IPS-20b (cell line): ENCODE results near the gene PHLDB2.

Experiments used
- H3K27ac ChIP-seq: one replicate; pipeline ENCODE4 v1.5.1; 2013; ENCODE audit warnings: low read length
- H3K27me3 ChIP-seq: 2 replicates; pipeline ENCODE4 v1.6.1; 2013; ENCODE audit warnings: mild to moderate bottlenecking, low read length, inconsistent platforms; ENCODE audit not compliant: insufficient read depth
- H3K36me3 ChIP-seq: 2 replicates; pipeline ENCODE4 v1.6.1; 2013; ENCODE audit warnings: low read depth, mild to moderate bottlenecking, inconsistent platforms, low read length, moderate library complexity; ENCODE audit not compliant: insufficient read depth
- H3K4me1 ChIP-seq: 2 replicates; pipeline ENCODE4 v1.6.1; 2013; ENCODE audit warnings: mild to moderate bottlenecking, control low read depth, inconsistent platforms, low read length, moderate library complexity; ENCODE audit not compliant: insufficient read depth
- H3K4me3 ChIP-seq: 2 replicates; pipeline ENCODE4 v1.5.1; 2013; ENCODE audit warnings: mild to moderate bottlenecking, low read length, inconsistent platforms
- H3K9ac ChIP-seq: 2 replicates; pipeline ENCODE4 v1.6.1; 2013; ENCODE audit warnings: low read depth, mild to moderate bottlenecking, inconsistent platforms, low read length, moderate library complexity
- H3K9me3 ChIP-seq: 2 replicates; pipeline ENCODE4 v1.6.1; 2013; ENCODE audit warnings: mild to moderate bottlenecking, low read depth, low read length, inconsistent platforms; ENCODE audit not compliant: insufficient read depth

PHLDB2 gene

DNA sequence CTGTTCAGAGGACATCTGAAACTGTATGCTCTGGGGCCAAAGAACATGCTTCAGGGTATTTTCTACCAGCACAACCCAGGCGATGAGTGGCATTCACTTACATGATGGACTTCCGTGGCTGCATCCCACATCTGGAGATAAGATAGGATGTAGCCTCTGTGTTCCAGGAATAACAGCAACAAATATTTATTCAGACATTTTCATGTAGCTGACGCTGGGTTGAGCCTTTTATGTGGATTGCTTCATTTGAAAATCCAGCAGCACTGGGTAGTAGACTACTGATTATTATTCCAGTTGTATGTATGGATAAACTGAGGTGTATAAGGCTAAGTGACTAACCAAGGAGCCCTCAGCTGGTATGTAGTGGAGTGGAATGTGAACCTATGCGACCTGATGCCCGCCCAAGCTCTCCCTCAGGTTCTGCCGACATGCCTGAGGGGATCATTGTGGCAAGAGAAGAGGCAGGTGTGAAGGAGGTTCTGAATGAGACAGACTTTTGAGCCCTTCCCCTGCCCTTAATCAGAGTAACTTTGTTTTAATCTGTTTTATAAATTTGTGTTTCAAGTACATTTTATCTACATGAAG lies 93.9 kb downstream of the PHLDB2 start:
- H3K9ac ChIP-seq, result no peak overlapping the region
- H3K36me3 ChIP-seq, result no peaks in the 10 kb centered on the region
- H3K27ac ChIP-seq, result no peak overlapping the region

DNA sequence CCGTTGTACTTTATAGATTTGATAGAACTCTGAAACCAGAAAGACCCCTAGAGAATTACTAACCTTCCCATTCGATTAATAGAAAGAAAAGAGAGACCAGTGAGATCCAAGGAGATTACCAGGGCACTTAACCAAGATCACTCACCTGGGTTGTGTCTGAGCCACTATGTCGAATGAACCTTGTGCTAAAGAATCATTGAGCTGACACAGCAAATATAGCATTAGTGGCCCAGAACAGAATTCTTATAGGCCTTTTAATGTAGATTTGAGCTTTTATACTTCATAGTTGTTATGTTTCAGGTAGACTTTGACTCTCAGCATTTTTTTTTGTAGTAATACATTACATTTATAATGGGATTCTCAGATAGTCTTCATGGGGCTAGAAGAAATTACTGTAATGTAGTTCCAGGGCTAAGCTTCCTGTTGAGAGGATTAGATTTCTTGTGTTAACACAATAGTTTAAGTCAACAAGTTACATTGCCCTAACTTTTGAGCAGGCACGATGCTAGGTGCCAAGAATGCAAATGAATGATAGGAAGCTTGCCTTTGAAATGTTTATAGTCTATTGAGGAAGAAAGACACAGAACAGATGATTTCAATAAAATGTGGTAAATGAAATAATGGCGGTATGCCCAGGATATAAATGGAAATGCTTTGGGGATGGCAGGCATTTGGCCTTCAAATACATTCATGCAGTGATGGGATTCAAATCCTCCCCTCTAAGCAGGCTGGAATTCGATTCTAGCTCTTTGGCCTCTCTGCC lies 95.3 kb downstream of the PHLDB2 start:
- Histone ChIP-seq H3K36me3 (no peaks in the 10 kb centered on the region), H3K9me3 (no peaks in the 10 kb centered on the region), H3K4me1 (peaks cover 32% of the 10 kb centered on the region), H3K27ac (no peak overlapping the region), H3K4me3 (no peak overlapping the region), H3K27me3 (peaks cover 7% of the 10 kb centered on the region; the same call in 1 of the 2 replicates), H3K9ac (no peak overlapping the region)

More for the DNA sequence above, 93.9 kb downstream of the PHLDB2 start:
- H3K27me3 ChIP-seq, result no peaks in the 10 kb centered on the region
- peaks cover 24% of the 10 kb centered on the region for H3K4me1 ChIP-seq
- no peak overlapping the region for H3K4me3 ChIP-seq
- H3K9me3 ChIP-seq, result no peaks in the 10 kb centered on the region

DNA sequence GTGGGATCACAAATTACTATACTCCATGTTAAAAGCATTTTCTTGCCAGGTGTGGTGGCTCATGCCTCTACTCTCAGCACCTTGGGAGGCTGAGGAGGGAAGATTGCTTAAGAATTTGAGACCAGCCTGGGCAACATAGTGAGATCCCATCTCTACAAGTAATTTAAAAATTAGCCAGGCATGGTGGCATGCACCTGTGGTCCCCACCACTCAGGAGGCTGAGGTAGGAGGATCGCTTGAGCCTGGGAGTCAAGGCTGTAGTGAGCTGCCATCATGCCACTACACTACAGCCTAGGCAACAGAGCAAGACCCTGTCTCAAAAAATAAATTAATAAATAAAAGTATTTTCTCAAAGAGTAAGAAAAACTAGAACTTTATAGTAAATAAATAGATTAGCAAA lies 96.8 kb downstream of the PHLDB2 start:
- Histone ChIP-seq H3K27me3 (peaks cover 7% of the 10 kb centered on the region; the same call in 1 of the 2 replicates), H3K4me3 (no peak overlapping the region), H3K4me1 (peaks cover 34% of the 10 kb centered on the region), H3K9me3 (no peaks in the 10 kb centered on the region), H3K36me3 (no peaks in the 10 kb centered on the region), H3K27ac (no peak overlapping the region), H3K9ac (no peak overlapping the region)

DNA sequence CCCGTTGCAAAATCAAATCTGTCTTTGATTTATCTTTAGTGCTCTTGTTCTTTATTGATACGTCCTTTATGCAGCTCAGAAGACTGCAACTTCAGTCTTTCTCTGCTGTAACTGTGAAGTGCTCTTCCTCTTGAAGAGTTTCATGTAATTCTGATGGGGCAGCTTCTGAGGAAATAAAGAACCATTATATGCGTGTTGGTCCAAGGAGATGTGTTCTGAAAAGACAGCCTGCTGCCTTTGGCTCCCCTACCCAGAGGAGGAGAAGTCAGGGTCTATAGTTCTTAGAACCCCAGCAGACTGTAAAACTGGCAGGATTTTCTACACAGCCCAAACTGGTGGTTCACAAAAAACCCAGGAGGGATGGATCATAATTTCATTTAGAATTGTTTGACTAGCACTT lies 97.4 kb downstream of the PHLDB2 start:
- H3K27ac ChIP-seq, result no peak overlapping the region
- H3K9me3 ChIP-seq, result no peaks in the 10 kb centered on the region
- H3K27me3 ChIP-seq, result peaks cover 7% of the 10 kb centered on the region; the same call in 1 of the 2 replicates
- peaks cover 34% of the 10 kb centered on the region for H3K4me1 ChIP-seq
- no peak overlapping the region for H3K9ac ChIP-seq
- no peaks in the 10 kb centered on the region for H3K36me3 ChIP-seq
- no peak overlapping the region; the same call in 1 of the 2 replicates for H3K4me3 ChIP-seq

DNA sequence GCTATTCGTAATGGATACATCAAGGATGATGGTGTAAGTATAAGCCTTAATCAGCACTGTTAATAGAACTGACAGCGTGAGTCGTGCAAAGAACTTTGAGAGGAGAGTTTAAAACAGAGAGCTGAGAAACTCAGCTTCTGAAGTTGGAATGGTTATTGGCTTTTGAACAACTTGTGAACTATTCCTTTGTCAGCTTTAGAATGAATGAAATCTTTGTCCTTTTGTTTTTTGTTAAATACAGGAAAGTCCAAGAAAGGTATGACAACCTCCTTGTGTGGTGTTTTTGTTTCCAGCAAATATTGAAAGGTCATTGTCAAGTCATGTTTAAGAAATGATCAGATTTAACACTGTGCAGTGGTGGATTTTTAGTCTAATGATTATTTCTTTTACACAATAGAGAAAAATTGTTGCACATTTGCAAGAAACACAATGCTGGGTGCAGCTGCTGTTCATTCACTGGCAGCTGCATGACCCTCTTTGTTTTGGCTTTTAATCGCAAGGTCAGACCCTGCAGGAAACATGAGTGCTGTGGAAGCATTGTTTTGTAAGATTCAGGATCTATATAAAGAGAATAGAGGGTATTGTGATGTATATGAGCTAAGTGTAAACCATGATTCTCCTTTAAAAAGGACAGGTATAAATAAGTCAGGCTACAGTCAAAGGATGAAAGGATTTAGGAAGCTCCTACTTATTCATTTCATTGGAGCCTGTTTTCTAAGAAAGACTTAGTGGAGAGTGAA lies 98.1 kb downstream of the PHLDB2 start:
- H3K9ac ChIP-seq, result no peak overlapping the region
- peak overlapping the region; percentile 31; the same call in 1 of the 2 replicates for H3K4me3 ChIP-seq
- H3K4me1 ChIP-seq, result peaks cover 34% of the 10 kb centered on the region
- H3K27me3 ChIP-seq, result peaks cover 7% of the 10 kb centered on the region; the same call in 1 of the 2 replicates
- no peaks in the 10 kb centered on the region for H3K9me3 ChIP-seq
- no peak overlapping the region for H3K27ac ChIP-seq
- peaks cover 3% of the 10 kb centered on the region; the same call in 1 of the 2 replicates for H3K36me3 ChIP-seq

DNA sequence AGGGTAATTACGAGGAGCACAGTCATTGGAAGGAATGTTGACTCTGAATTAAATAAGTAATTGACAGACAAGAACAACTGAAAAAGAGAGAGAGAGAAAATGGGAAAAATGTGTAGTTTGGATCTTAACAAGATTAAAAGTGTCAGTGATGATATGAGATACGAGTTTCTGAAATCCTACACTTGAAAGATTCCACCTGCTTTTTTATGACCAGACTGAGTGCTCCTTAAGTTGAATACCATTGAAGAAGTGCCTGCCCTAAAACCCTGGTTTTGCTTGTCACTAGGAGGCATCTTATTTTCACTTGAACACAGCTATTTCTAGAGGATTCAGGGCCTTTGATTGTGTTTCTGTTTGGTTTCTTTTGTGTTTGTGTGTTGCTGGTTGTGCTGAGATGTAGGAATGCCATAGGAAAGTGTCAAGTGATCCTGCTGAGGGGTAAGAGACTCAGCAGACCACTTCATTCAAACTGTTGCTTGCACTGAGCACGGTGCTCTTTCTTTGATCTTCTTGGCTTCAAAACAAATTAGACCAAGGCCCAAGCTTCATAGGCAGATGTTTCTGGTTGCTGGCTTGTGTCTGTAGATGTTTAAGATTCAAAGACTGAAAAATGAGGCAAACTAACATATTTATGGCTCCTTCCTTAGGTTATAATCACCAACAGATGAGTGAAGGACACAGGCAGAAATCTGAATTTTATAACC lies 102.5 kb downstream of the PHLDB2 start:
- peaks cover 7% of the 10 kb centered on the region; the same call in 1 of the 2 replicates for H3K27me3 ChIP-seq
- H3K36me3 ChIP-seq, result peaks cover 12% of the 10 kb centered on the region
- H3K27ac ChIP-seq, result no peak overlapping the region
- peaks cover 20% of the 10 kb centered on the region; the same call in 1 of the 2 replicates for H3K4me1 ChIP-seq
- no peak overlapping the region for H3K4me3 ChIP-seq
- no peaks in the 10 kb centered on the region for H3K9me3 ChIP-seq
- H3K9ac ChIP-seq, result no peak overlapping the region

DNA sequence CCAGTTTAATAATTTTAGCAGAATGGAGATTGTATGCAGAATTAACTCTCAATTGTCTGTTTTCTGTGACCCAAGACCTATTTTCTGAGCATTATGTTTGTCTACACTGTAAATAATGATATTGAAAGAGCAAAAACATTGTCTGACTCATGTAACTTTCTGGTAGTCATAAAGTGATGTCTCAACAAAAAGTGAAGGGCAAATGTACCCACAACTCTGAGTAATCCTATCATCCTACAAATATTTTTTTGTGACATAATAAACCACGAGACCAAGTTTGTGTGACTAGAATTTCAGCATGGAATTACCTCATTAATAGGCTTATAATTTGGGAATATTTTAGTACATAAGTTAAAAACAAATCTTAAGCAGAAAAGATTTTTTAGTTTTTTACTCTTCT lies 104.4 kb downstream of the PHLDB2 start:
- Histone ChIP-seq H3K27me3 (peaks cover 2% of the 10 kb centered on the region; the same call in 1 of the 2 replicates), H3K9me3 (no peaks in the 10 kb centered on the region), H3K4me3 (no peak overlapping the region), H3K9ac (no peak overlapping the region), H3K36me3 (peaks cover 18% of the 10 kb centered on the region), H3K27ac (no peak overlapping the region), H3K4me1 (peaks cover 10% of the 10 kb centered on the region; the same call in 1 of the 2 replicates)

DNA sequence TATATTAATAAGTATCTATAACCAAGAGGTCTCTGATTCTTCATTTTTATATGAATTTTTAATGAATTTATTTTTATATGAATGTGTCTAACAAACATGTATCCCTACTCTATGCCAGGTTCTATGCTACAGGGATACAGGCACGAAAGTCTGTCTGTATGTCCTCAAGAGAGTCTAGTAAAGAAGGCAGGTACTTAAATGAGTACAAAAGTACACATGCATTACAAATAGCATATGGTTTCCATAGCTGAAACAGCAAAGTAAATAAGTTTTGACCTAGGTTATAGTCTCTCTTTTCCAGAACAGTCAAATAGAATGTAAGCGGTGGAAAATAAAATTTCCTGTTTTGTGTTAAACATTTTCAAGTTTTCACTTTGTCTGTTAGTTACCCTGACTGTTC lies 106.4 kb downstream of the PHLDB2 start:
- Histone ChIP-seq H3K9ac (no peak overlapping the region), H3K27ac (no peak overlapping the region), H3K36me3 (peaks cover 24% of the 10 kb centered on the region), H3K9me3 (no peaks in the 10 kb centered on the region), H3K4me3 (no peak overlapping the region), H3K4me1 (peaks cover 5% of the 10 kb centered on the region; the same call in 1 of the 2 replicates), H3K27me3 (no peaks in the 10 kb centered on the region)

DNA sequence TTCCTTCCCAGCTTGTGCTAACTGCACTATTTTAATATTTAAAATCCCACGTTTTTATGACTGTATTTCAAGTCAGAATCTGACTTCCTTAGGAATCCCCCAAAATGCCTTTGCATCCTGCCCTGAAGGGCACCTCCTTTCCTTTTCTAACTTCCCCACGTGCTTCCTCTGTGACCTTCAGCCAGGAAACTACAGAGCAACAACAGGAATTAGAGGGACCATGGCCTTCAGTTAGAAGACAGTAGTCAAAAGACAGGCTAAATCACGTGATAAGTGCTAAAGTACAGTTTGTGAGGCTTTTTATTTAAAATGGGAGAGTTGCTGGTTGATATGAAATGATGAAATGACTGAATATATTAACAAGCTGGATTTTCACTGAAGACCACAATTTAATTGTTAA lies 108.0 kb downstream of the PHLDB2 start:
- no peak overlapping the region for H3K27ac ChIP-seq
- H3K27me3 ChIP-seq, result no peaks in the 10 kb centered on the region
- H3K4me3 ChIP-seq, result no peak overlapping the region
- no peaks in the 10 kb centered on the region for H3K9me3 ChIP-seq
- H3K9ac ChIP-seq, result no peak overlapping the region
- H3K4me1 ChIP-seq, result peaks cover 5% of the 10 kb centered on the region; the same call in 1 of the 2 replicates
- H3K36me3 ChIP-seq, result peaks cover 22% of the 10 kb centered on the region

DNA sequence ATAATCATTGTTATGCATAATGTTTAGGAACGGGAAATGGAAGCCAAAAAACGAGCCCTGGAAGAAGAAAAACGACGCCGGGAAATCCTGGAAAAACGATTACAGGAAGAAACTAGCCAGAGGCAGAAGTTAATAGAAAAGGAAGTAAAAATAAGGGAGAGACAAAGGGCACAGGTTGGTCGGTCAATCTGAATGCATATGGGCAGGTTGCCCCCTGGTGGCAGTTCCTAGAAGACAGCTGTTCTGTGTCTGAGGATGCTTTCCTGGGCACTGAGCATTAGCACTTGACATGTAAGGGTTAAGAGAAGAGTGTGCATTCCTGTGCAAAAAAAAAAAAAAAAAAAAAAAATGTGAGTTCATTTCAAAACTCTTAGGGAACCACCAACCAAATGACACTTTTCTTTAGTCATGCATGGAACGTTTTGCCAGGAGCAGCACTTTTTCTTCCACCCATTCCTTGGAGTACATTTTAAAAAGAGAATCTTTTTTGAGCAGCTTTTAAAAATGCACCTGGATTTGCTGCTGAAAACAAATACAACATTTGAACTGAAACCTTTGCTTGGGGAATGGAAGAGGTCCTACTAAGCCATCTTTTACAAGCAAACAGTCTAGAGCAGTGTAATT lies 108.7 kb downstream of the PHLDB2 start:
- no peak overlapping the region for H3K4me3 ChIP-seq
- peaks cover 5% of the 10 kb centered on the region; the same call in 1 of the 2 replicates for H3K4me1 ChIP-seq
- peaks cover 19% of the 10 kb centered on the region for H3K36me3 ChIP-seq
- H3K9me3 ChIP-seq, result no peaks in the 10 kb centered on the region
- no peaks in the 10 kb centered on the region for H3K27me3 ChIP-seq
- no peak overlapping the region for H3K9ac ChIP-seq
- no peak overlapping the region for H3K27ac ChIP-seq
